NCI-H82 (cell line): ENCODE data around the gene TM4SF20.
"Not testable (repeated sequence)": the region's sequence is repeated elsewhere in the genome, so short reads cannot be mapped to it uniquely, and the experiment has no call there.

ENCODE experiments used
- DNase-seq: peaks from one replicate; lab custom pipeline; 2025; lab: John Stamatoyannopoulos, UW

The TM4SF20 gene

DNA sequence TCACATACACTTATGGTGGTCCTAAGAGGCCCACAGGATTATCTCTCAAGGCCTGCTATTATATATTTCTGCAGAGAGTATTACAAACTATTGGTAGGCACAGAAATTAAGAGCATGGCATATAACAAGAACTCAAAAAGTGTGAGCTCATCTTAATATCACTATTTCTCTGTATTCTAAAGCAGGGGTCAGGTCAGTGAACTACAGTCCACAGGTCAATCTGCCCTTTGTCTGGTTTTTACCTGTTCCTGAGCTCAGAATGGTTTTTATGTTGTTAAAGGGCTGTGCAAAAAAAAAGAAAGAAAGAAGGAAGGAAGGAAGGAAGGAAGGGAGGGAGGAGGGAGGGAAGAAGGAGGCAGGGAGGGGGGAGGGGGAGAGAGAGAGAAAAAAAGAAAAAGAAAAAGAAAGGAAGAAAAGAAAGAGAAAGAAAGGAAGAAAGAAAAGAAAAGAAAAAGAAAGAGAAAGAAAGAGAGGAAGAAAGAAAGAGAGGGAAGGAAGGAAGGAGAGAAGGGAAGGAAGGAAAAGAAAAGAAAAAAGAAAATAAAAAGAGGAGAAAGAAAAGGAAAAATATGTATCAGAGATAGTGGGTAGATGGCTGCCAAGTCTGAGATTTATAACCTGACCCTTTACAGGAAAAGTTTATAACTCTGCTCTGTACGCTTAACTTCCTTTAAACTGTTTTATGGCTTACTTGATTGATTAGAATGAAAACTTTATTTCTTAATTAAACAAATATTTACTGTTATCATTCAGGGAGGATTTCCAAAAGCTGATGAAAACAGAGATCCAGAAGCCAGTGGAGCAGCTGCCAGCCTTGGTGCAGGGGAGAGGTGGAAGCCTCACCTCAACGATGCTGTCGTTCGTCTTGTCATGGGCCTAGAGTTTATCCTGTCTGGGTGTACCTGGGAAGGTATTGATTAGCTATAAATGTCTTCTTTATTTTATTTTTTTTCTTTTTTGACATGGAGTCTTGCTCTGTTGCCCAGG lies 19.9 kb upstream of the TM4SF20 start:
- no peak for DNase-seq

DNA sequence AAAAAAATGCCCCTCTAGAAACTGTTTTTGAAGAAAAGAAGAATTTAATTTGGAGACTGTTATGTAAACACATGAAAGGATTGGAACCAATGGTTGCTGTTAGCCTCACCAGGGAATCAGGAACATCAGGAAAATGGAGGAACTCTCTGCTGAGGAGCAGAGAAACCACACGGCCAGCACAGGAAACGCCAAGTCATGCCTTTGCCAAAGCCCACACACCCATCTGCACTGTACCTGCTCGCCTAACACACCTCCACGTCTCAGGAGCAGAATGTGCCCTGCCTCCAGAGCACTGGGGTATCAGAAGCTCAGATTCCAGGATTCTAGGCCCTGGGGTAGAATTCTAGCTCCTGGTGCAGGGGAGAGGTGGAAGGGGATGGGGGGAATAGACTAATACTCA lies 18.5 kb upstream of the TM4SF20 start:
- no peak for DNase-seq

DNA sequence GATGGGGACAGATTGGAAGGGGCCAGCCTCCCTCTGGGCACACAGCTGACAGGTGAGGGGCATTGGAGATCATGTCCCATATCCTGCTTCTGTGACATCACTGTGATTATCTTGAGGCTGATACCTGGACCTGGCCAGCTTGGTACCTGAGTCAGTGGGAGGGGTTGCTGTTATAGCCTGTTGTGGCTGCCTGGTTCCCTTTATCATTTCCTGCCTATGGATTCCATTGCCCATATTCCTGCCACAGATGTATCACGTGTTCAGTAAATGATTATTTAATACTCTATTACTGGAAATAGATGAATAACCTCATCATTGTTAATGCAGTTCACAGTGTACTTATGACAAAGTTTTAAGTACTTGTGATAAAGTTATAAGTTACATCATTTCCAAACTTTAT lies 16.4 kb upstream of the TM4SF20 start:
- no peak for DNase-seq

DNA sequence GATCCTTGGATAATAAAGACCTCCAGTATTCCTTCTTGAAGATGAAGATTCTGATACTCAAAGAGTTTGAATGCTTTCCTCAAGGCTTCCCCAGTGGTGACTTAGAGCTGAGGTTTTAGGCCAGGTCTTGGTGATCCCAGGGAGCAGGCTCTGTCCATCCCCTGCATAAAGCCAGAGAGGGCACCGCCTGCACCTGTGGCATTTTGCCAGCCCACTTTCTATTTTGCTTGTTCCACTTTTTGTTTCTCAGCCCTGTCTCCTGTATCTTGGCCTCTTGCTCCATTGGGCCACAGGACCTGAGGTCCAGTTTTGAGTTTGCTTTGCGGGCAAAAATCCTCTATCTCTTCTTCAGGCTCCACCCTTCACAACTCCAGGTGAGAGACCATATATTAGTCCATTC lies 15.3 kb upstream of the TM4SF20 start:
- no peak for DNase-seq

DNA sequence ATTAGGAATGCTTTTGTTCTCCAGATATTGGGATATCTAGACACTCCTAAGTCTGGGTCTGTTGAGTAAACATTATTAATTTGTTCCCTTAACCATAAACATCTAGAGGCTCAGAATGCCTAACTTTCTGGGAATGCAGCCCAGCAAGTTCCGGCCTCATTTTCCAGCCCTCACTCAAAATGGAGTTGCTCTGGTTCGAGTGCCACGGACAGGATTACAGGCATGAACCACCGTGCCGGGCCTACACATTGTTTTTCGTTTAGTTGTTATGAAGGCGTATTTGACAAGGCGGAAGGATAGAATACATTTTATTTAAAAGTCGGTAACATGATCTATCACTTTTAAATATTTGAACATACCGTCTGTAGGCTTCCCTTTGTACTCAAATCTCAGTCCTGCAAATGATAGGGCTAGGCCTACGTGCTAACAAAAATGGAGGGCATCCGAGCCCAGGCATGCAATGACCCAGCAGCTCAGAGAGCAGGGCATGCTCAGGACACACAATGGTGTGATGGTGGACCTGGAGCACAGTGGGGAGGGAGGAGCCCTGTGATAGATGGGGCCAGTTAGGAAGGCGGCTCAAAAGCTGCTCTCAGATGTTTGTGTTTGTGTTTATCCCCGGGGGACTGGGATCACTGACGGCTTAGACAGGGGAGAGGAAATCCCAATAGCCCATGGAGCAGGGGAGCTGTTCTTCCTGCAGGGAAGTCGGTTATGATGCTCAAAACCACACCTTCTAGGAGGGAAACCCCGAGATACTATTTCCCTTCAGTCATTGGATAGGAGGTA lies 11.6 kb upstream of the TM4SF20 start:
- DNase-seq = peak; percentile 79

DNA sequence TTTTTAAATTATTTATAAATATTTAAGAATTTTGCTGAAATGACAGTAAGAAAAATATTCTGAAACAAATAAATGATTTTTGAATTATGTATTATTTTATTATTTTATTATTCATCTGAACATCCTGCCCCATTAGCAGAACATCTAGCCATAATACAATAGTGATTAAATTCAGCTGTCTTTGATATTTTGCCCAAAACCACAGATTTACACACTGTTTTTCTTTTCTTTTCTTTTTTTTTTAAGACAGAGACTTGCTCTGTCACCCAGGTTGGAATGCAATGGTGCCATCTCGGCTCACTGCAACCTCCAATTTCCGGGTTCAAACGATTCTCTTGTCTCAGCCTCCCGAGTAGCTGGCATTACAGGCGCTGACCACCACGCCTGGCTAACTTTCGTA lies 10.6 kb upstream of the TM4SF20 start:
- DNase-seq = no peak

DNA sequence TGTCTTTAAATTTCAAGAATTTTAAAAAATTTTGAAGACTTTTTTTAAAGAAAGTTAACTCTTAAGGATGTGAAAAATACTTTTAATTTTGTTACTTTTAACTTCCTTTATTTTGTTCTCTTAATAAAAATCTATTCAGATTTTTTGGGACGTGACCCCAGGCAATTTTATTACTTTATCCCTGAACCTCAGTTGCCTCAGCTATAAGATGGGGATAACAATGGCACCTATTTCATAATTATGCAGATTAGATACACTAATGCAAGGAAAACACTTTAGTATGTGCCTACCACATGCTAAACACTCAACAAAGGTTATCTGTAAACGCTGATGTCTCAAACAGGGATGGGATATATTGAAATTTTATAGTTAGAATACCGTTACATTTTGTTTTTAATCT lies 10.1 kb upstream of the TM4SF20 start:
- no peak for DNase-seq

DNA sequence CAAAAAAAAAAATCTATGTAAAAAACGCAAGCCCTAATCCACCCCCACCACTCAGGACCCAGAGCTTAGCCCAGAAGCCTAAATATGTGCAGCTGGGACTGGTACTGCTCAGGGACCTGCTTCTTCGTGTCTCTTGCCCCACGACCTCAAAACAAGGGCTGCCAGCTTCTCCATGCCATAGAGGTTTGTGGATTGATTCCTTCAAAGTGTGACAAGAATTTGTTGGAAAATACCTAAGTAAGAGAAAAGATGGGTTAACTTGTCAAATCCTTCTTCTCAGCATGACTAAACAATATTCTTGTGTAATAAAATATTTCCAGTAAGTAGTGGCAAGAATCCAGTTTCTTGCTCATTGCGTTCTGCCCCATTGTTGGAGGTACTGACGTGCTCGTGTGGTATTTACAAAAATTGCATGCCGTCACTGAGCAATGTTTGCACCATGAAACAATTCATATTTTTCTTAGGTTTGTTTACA lies 9.5 kb upstream of the TM4SF20 start:
- DNase-seq = no peak

DNA sequence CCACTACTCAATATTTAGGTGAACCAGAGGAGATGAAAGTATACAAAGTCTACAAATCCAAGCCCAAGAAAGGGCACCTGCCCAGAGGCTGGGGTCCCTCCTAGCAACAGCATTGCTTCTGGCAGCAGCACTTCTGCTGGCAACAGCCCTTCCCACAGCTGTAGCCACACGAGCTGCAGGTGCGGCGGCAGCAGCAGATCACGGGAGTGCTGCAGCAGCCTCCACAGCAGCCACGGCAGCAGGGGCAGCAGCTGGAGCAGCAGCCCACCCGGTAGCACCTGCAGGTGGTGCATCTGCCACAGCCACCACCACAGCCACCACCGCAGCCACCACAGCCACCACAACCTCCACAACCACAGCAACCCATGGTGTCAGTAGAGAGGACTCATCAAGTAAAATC lies 8.5 kb upstream of the TM4SF20 start, which contains the start of gene SCYGR1:
SCYGR1 (minus strand) TSS at position 367 of the 400 bp plus-strand sequence; CDS start at position 367, 0 bp downstream.
- not testable (repeated sequence) for DNase-seq

DNA sequence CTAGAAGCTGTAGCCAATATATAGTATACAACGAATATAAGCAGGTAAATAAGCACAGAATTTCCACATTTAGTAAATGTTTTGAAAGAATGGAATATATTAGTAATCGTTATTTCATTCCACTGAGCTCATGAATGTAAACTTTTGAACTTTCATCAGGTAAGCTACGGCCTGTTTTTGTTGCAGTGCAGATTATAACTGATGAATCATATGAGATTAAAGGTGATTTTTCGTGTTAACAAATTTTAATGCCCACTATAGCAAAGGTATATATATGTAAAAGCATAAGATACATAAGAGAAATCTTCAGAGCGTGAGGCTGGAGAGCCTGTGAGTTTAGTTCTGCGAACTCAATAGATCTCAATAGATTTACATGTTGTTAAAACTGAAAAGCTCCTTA lies 7.5 kb upstream of the TM4SF20 start:
- DNase-seq = no peak

DNA sequence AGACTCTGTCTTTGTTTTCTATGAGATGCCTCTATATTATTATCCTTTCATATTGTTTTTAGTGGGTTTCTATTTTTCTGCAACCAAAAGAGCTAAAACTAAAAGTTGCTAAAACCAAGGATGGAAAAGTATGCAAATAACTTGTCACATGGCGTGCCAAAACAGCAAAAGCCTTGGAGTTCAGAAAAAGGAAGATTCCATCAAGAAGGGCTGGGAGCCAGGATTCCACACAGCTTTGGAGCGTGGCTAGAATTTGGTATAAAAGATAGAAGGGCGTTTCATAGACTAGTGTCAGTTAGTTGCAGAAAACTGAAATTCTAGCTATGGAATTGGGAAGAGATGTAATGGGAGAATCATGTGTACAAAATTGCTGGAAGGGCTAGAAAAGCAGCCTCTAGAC lies 4.6 kb upstream of the TM4SF20 start:
- DNase-seq = no peak

DNA sequence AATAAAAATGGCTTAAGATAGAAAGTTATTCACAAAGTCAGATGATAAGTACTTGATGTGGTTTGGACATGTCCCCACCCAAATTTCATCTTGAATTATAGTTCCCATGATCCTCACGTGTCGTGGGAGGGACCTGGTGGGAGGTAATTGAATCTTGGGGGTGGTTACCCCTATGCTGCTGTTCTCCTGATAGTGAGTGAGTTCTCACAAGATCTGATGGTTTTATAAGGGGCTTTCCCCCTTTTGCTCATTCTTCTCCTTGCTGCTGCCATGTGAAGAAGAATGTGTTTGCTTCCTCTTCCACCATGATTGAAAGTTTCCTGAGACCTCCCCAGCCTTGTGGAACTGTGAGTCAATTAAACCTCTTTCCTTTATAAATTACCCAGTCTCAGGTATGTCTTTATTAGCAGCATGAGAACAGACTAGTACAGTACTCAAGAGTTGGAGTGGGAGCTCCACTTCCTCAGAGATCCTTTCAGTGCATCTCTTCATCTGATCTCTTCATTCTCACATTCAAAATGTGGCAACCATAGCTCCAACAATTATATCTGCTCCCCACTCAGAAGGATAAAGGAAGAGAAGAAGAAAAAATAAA lies 3.2 kb upstream of the TM4SF20 start:
- DNase-seq = not testable (repeated sequence)

DNA sequence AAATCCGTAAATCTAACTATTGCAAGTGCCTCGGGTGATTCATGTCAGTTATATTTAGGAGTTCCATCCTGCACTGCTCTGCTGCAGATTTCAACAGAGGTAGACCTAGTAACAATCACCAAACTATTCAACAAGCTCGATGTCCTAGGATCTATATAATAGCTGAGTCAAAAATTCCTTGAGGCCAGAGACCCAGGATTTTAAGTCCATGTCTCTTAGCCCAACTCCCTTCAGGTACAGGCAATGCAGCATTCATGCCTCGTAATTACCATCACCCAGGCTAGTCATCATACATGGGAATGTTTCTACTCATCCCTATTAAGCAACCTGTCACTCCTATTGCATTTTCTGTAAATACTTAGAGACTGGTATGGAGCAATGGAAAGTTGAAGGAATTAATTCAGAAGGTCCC lies 729 bp downstream of the TM4SF20 start:
- no peak for DNase-seq

DNA sequence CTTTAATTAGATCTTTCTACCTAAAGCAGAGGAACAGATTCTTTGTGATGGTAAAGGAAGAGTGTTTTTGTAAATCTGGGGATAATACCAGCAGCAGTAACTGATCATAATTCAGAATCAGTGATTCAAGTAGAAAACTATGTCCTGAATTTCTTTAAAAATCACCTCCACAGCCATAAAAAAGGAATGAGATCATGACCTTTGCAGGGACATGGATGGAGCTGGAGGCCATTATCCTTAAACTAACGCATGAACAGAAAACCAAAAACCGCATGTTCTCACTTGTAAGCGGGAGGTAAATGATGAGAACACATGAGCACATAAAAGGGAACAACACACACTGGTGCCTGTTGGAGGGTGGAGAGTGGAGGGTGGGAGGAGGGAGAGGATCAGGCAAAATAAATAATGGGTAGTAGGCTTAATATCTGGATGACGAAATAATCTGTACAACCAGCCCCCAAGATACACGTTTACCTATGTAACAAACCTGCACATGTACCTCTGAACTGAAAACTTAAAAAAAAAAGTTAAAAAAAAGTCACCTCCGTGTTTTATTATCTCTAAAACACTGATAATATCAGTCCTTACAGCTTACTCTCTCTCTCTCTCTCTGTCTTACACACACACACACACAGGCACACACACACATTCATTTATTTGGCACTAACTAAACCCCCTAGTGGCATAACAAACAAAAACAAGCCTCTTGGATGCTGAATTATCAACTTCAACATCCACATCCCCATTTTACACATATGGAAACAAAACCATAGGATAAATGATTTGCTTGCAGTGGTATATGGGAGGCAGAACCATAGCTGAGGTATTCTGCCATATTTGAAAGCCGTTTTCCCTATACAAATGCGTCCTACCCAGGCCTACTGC lies 1.4 kb downstream of the TM4SF20 start:
- DNase-seq = peak; percentile 26

DNA sequence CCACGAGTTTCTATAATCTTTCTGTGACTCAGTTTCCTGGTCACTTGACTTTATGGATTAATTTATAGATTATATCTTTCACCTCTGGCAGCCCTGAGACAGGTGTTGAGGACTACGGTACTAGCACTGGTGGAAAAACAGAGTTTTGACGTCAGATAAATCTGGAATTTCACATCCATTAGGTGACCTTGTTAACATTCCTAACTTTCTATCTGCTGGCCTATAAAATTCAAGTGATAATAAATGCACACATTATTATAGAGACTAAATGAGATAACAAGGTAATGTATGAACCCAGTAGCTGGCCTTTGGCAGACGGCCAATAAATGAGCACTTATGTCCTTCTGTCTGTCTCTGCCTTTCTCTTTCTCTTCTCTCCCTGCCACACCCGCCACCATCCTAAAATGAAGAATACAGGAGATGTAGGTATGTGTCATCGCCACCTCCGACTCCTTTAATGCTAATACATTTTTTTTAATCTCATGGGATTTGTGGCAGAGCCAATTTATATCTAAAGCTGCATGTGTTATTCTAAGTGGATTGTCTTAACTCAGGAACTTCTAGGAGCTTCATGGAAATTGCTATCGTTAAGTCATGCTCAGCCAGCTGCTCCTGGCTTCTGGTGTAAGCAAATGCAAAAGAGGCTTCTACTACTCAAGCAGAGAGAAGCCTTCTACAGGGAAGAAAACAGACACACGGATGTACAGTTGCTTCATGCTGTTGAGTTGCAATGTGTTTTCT lies 2.3 kb downstream of the TM4SF20 start:
- peak; percentile 96 for DNase-seq

DNA sequence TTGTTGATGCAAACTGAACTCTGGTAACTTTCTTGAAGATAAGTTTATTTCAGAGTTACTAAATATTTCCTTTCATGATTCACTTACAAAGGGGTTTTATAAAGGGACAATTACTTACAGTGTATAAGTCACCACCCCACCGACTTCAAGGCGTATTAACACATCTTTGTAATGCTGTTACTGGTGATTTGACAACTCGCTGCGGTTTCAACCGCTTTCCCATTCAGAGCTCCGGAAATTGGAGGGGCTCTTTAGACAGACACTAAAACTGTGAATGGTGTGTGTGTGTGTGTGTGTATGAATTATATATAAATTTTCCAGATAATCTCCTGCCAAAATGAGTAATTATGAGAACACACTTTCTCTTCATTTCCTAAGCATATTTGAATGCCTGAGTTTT lies 4.9 kb downstream of the TM4SF20 start:
- DNase-seq = peak; percentile 10

DNA sequence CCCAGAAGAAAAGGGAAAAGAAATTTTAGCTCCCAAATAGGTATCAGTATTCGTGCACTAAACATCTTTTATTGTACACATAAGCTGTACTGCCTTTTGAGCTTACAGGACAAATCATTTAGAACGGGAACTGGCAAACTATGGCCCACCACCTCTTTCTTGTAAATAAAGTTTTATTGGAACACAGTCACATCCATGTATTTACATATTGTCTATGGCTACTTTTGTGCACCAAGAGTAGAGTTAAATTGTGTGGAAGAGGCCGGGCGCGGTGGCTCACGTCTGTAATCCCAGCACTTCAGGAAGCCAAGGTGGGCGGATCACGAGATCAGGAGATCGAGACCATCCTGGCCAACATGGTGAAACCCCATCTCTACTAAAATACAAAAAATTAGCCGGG lies 5.7 kb downstream of the TM4SF20 start:
- no peak for DNase-seq

DNA sequence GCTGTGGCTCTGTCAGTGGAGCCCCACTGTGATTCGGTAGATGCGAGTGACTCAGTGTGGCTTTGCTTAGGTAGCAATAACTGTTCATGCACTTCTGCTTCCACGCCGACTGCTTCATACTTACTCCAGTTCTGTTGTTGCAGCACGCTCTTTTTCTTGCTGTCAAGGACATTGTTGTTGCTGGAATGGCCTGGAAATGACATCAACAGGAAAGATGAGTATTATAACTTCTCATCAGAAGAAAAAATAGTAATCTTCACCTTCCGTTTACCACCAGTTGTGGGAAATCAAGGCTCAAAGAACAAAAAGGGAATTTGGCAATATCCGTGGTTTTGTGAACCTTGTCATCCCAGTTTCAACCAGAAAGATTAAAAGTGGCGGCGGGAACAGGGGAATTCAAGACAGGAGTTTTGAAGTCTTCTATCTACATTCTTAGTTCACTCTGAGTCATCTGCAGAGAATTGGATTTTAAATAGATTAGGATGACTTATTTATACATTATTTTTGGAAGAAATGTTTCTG lies 8.3 kb downstream of the TM4SF20 start:
- no peak for DNase-seq

DNA sequence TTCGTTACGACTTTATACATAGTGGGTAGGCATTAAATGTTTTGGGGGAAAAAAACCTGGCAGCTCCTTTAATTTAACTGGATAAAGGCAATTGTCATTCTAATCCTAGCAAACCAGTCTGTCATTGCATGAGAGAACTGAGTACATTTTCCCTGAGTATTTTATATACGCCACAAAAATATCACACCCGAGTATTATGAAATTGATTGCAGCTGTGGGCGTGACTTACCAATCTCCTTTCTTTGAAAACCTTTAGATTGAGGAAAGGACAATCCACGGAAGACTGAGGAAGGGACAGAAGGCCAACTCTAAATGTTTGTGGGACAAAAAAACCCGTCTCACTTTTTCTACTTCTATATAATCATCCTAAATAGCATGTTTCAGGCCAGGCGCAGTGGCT lies 9.0 kb downstream of the TM4SF20 start:
- DNase-seq = peak; percentile 47

DNA sequence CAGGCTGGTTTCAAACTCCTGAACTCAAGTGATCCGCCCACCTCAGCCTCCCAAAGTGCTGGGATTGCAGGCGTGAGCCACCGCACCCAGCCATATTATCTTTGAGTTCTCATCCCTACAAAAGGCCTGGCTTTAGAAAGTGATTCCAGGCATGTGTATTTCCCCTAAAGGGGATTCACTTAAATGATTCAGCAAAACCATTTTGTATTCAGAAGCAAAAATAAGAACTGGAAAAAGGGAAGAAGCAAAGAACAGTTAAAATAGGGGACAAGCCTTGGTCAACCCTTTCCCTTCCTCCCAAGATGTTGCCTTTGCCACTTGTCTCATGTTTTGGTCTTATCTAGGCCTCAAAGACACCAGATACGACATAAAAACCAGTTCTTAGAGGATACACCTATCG lies 10.5 kb downstream of the TM4SF20 start:
- no peak for DNase-seq
